HG03196 (cell line): Measurements from ENCODE around the gene FLYWCH1.
A peak's percentile ranks its signal among the peaks of the same experiment; 100 is the strongest.
"Not testable (repeated sequence)": the region's sequence is repeated elsewhere in the genome, so short reads cannot be mapped to it uniquely, and the experiment has no call there.

Source experiments
- ATAC-seq: cut with Tn5 transposase; IDR thresholded peaks from one replicate; pipeline ENCODE4 v1.9.1; 2021; ENCODE audit not compliant: unreplicated experiment

FLYWCH1 gene

GRCh38 chr16:2898831-2899563 is 12.7 kb upstream of the FLYWCH1 start:
- no peak for ATAC-seq

GRCh38 chr16:2899564-2900072 is 12.1 kb upstream of the FLYWCH1 start:
- ATAC-seq, result no peak

- ATAC-seq, result no peak
Measured at GRCh38 chr16:2900526-2901075, 11.1 kb upstream of the FLYWCH1 start.

GRCh38 chr16:2902337-2903130 is 9.2 kb upstream of the FLYWCH1 start:
- ATAC-seq, result no peak

- ATAC-seq, result peak; percentile 51
Measured at GRCh38 chr16:2904100-2904921, 7.4 kb upstream of the FLYWCH1 start.

GRCh38 chr16:2904922-2905240 is 6.8 kb upstream of the FLYWCH1 start:
- peak; percentile 4 for ATAC-seq

GRCh38 chr16:2905241-2905987 is 6.3 kb upstream of the FLYWCH1 start:
- peak; percentile 81 for ATAC-seq

GRCh38 chr16:2905988-2906387 is 5.7 kb upstream of the FLYWCH1 start:
- no peak for ATAC-seq

- ATAC-seq, result not testable (repeated sequence)
Measured at GRCh38 chr16:2907084-2907753, 4.5 kb upstream of the FLYWCH1 start.

GRCh38 chr16:2910441-2910969 is 1.2 kb upstream of the FLYWCH1 start:
- no peak for ATAC-seq

GRCh38 chr16:2912330-2913199 is 834 bp downstream of the FLYWCH1 start:
- peak; percentile 27 for ATAC-seq

GRCh38 chr16:2913603-2914002 is 1.9 kb downstream of the FLYWCH1 start:
- no peak for ATAC-seq

GRCh38 chr16:2914233-2914632 is 2.5 kb downstream of the FLYWCH1 start:
- no peak for ATAC-seq

GRCh38 chr16:2915196-2915929 is 3.6 kb downstream of the FLYWCH1 start:
- ATAC-seq, result no peak

- ATAC-seq, result no peak
Measured at GRCh38 chr16:2919511-2920255, 8.0 kb downstream of the FLYWCH1 start.

GRCh38 chr16:2923481-2923880 is 11.8 kb downstream of the FLYWCH1 start:
- ATAC-seq, result no peak
